OCI-LY7 (cell line): ENCODE measurements around the gene RBM46. TPM values are rescaled to one million over a fixed set of nuclear protein-coding genes. Genes with fewer than 3 reads are reported as not detected.

ENCODE experiments used
- BruUV-seq: library from RNA; stranded (reverse); fragments of 400-500 nt; replicated peaks from 2 replicates; lab custom pipeline; 2021; lab: Mats Ljungman, UMichigan
- CTCF ChIA-PET: fragments of 300-600 bp; sonication (Branson Sonifier 250); formaldehyde crosslinking; loops from one replicate; lab custom pipeline; 2022; ENCODE audit warnings: antibody characterized with exemption; ENCODE audit not compliant: unreplicated experiment; lab: Charles Lee
- POLR2A ChIA-PET: fragments of 300-600 bp; sonication (Branson Sonifier 250); formaldehyde crosslinking; loops from one replicate; lab custom pipeline; 2022; ENCODE audit warnings: antibody characterized with exemption; lab: Charles Lee
- DNase-seq: peaks from one replicate; pipeline ENCODE4 v3.0.0-alpha.2; 2015; ENCODE audit warnings: low spot score
- H2AFZ ChIP-seq: fragments of 200-600 bp; sonication (generic), shearing (Covaris generic); 2 replicates; pipeline ENCODE4 v1.6.1; 2014; ENCODE audit warnings: mild to moderate bottlenecking, antibody characterized with exemption, low read length, moderate library complexity
- H3K27ac ChIP-seq: fragments of 200-600 bp; sonication (generic); 2 replicates; pipeline ENCODE4 v1.5.1; 2014; ENCODE audit warnings: mixed run types, low read depth, mild to moderate bottlenecking, moderate library complexity, low read length, inconsistent platforms; ENCODE audit not compliant: poor library complexity, severe bottlenecking
- H3K36me3 ChIP-seq: fragments of 200-600 bp; sonication (generic); 2 replicates; pipeline ENCODE4 v1.6.1; 2014; ENCODE audit warnings: mild to moderate bottlenecking, antibody characterized with exemption, low read length, moderate library complexity, mixed read lengths; ENCODE audit not compliant: insufficient read depth
- H3K4me1 ChIP-seq: fragments of 200-600 bp; sonication (generic); 2 replicates; pipeline ENCODE4 v1.5.1; 2014; ENCODE audit warnings: mild to moderate bottlenecking, low read length; ENCODE audit not compliant: insufficient read depth, poor library complexity, severe bottlenecking
- H3K4me2 ChIP-seq: fragments of 200-600 bp; sonication (generic); 2 replicates; pipeline ENCODE4 v1.6.1; 2014; ENCODE audit warnings: mild to moderate bottlenecking, low read length
- H3K4me3 ChIP-seq: fragments of 200-600 bp; sonication (generic); 2 replicates; pipeline ENCODE4 v1.5.1; 2014; ENCODE audit warnings: mild to moderate bottlenecking, low read depth, low read length; ENCODE audit not compliant: poor library complexity, severe bottlenecking
- H3K79me2 ChIP-seq: fragments of 200-600 bp; sonication (generic); 2 replicates; pipeline ENCODE4 v1.6.1; 2016; ENCODE audit warnings: low read depth, mild to moderate bottlenecking, low read length, moderate library complexity, mixed read lengths; ENCODE audit not compliant: insufficient read depth
- H3K9me2 ChIP-seq: fragments of 200-600 bp; sonication (generic); 2 replicates; pipeline ENCODE4 v1.6.1; 2016; ENCODE audit warnings: mild to moderate bottlenecking, low read length, mixed read lengths; ENCODE audit not compliant: insufficient read depth
- H3K9me3 ChIP-seq: fragments of 200-600 bp; sonication (generic); 2 replicates; pipeline ENCODE4 v1.6.1; 2014; ENCODE audit warnings: mild to moderate bottlenecking, mixed run types, low read length, mixed read lengths
- H4K20me1 ChIP-seq: fragments of 200-600 bp; sonication (generic); 2 replicates; pipeline ENCODE4 v1.6.1; 2014; ENCODE audit warnings: mild to moderate bottlenecking, antibody characterized with exemption, low read length, moderate library complexity, mixed read lengths; ENCODE audit not compliant: insufficient read depth
- EZH2phosphoT487 ChIP-seq: fragments of 200-600 bp; sonication (generic); IDR thresholded peaks from 2 replicates; pipeline ENCODE4 v1.6.1; 2018; ENCODE audit warnings: low read depth, borderline replicate concordance, mild to moderate bottlenecking, mixed run types, antibody characterized with exemption, low read length, moderate library complexity, mixed read lengths
- intact Hi-C: fragments of 100-400 bp; cut with micrococcal nuclease; formaldehyde crosslinking; loops from one replicate; pipeline ENCODE4 v1.10.0; 2022; ENCODE audit not compliant: unreplicated experiment
- total RNA-seq, 2 experiments: library from RNA; depleted of rRNA in 1 of 2; stranded (reverse); fragments of >200 nt in 1 of 2; shearing (Covaris generic) in 1 of 2; gene quantifications; 2 replicates each; pipeline ENCODE4 v1.2.3, GENCODE V29; 2014 to 2022
- TF ChIP-seq, protein P1 (sequence below): fragments of 200-600 bp; sonication (generic); conservative IDR thresholded peaks from 2 replicates; pipeline ENCODE4 v1.5.1; 2014; ENCODE audit warnings: mild to moderate bottlenecking, antibody characterized with exemption, low read length, moderate library complexity, mixed read lengths

RBM46 gene
- total RNA-seq, 2 experiments from 2014 or later: not detected

DNA sequence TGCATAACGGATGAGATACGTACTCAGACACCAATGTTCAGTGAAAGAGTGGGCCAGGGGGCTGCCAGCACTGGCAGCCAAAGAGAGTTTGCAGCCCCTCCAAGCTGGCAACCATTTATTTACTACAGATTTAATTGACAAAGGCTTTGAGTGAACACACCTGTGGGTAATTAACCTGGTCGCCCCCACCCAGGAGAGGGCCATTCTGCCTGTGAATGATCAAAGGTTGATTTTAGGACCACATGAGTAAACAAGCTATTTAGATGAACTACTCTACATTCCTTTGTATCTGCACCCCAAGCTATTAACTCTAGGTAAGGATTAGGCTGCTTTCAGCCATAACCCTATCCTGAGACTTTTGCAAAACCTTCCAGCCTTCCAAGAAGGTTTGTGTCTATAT lies 55.0 kb downstream of the RBM46 start:
- Histone ChIP-seq H3K4me1 (no peaks in the 10 kb centered on the region), H3K36me3 (no peaks in the 10 kb centered on the region), H3K9me3 (no peaks in the 10 kb centered on the region), H3K9me2 (no peaks in the 10 kb centered on the region; the same call in 1 of the 2 replicates), H3K4me2 (no peak overlapping the region), H3K27ac (no peak overlapping the region), H3K79me2 (no peaks in the 10 kb centered on the region), H3K4me3 (no peak overlapping the region), H4K20me1 (no peaks in the 10 kb centered on the region), H2AFZ (no peak overlapping the region)
- BruUV-seq: no TSS peak
- POLR2A ChIA-PET: no interaction called here
- intact Hi-C loops: no loop called here
- TF ChIP-seq, protein P1, sequence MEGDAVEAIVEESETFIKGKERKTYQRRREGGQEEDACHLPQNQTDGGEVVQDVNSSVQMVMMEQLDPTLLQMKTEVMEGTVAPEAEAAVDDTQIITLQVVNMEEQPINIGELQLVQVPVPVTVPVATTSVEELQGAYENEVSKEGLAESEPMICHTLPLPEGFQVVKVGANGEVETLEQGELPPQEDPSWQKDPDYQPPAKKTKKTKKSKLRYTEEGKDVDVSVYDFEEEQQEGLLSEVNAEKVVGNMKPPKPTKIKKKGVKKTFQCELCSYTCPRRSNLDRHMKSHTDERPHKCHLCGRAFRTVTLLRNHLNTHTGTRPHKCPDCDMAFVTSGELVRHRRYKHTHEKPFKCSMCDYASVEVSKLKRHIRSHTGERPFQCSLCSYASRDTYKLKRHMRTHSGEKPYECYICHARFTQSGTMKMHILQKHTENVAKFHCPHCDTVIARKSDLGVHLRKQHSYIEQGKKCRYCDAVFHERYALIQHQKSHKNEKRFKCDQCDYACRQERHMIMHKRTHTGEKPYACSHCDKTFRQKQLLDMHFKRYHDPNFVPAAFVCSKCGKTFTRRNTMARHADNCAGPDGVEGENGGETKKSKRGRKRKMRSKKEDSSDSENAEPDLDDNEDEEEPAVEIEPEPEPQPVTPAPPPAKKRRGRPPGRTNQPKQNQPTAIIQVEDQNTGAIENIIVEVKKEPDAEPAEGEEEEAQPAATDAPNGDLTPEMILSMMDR: no peak
- TF ChIP-seq EZH2phosphoT487: no peak
- DNase-seq: no peak
- CTCF ChIA-PET: no interaction called here

DNA sequence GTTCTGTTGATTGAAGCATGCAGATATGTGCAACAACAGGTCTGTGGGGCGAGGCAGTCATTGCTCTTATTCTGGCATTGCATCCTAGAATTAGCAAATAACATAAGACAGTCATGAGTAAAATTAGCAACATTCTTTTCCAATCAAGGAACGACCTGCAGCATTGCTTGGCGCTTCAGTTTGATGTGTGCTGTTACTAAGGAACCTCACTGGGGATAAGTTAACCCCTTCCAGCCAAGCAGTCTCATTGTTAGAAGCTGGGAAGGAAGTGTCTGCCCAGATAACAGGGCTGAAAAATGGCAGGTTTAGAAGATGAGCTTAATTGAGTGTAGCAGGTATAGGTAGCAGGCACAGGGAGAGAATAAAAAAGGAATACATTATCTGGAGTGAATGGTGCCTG lies 55.4 kb downstream of the RBM46 start:
- H3K4me3 ChIP-seq: no peak overlapping the region
- H3K4me1 ChIP-seq: no peaks in the 10 kb centered on the region
- ChIA-PET POLR2A (interaction anchor here (0.6 kb wide), 1 partner anchor 518 kb away, joined by 3 read pairs; no protein-coding TSS in a partner anchor), CTCF (no interaction called here)
- H4K20me1 ChIP-seq: no peaks in the 10 kb centered on the region
- no peak for DNase-seq
- no peaks in the 10 kb centered on the region for H3K9me3 ChIP-seq
- H3K79me2 ChIP-seq: no peaks in the 10 kb centered on the region
- H3K36me3 ChIP-seq: no peaks in the 10 kb centered on the region
- BruUV-seq: no TSS peak
- no peaks in the 10 kb centered on the region for H3K9me2 ChIP-seq
- H2AFZ ChIP-seq: no peak overlapping the region
- H3K4me2 ChIP-seq: no peak overlapping the region
- no peak overlapping the region for H3K27ac ChIP-seq
- intact Hi-C loops: no loop called here
- TF ChIP-seq EZH2phosphoT487: no peak
- TF ChIP-seq, protein P1: no peak

DNA sequence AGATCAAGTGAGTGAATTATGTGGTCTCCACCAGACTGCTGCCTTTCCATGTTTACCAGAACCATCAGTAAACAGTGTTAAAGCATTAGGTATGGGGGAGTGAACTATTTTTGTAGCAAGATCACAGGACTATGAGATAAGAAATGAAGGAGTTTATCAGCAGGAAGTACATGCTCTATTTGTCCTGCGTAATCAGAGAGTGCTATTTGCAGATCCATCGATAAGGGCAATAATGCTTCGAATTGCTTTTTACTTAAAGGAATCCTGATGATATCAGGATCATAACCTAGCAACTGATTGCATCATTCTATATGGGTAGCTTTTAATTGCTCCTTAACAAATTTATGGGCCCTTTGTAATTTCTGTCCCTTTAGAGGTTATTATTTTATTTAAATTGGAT lies 57.1 kb downstream of the RBM46 start:
- no peak for DNase-seq
- TF ChIP-seq, protein P1: no peak
- no peak for TF ChIP-seq EZH2phosphoT487
- intact Hi-C loops: no loop called here
- no peaks in the 10 kb centered on the region for H3K79me2 ChIP-seq
- no peak overlapping the region for H3K4me3 ChIP-seq
- H3K4me1 ChIP-seq: no peaks in the 10 kb centered on the region
- H3K27ac ChIP-seq: no peak overlapping the region
- CTCF ChIA-PET: no interaction called here
- no TSS peak for BruUV-seq
- no peaks in the 10 kb centered on the region for H3K36me3 ChIP-seq
- H2AFZ ChIP-seq: no peak overlapping the region
- no peaks in the 10 kb centered on the region for H4K20me1 ChIP-seq
- H3K9me2 ChIP-seq: no peaks in the 10 kb centered on the region
- no peaks in the 10 kb centered on the region for H3K9me3 ChIP-seq
- no peak overlapping the region for H3K4me2 ChIP-seq
- POLR2A ChIA-PET: no interaction called here
